ENCODE data around the gene ITPR1.

- TF ChIP-seq POLR2A (IDR thresholded peaks at IDR 0.05; ENCODE audit: low read depth, low read length) (no peak), NFYB (IDR thresholded peaks at IDR 0.05; ENCODE audit: insufficient read depth, low read depth, low read length) (no peak), CTCF (IDR thresholded peaks at IDR 0.05 in 2 of 3, conservative IDR thresholded peaks at IDR 0.05 in 1 of 3; ENCODE audit: control insufficient read depth in 2 of 3, extremely low read depth in 1 of 3, insufficient read depth in 1 of 3, low read depth in 3 of 3, low read length in 3 of 3) (no peak), EGR1 (IDR thresholded peaks at IDR 0.05; ENCODE audit: borderline replicate concordance in 1 of 2, low read depth in 2 of 2, low read length in 2 of 2) (no peak), POLR2AphosphoS5 (IDR thresholded peaks at IDR 0.05; ENCODE audit: low read length) (no peak), NBN (IDR thresholded peaks at IDR 0.05) (no peak), YY1 (IDR thresholded peaks at IDR 0.05; ENCODE audit: low read depth, low read length) (no peak), EP300 (IDR thresholded peaks at IDR 0.05; ENCODE audit: borderline replicate concordance in 1 of 2, control insufficient read depth in 1 of 2, low read depth in 2 of 2, low read length in 2 of 2) (no peak), SUZ12 (IDR thresholded peaks at IDR 0.05; ENCODE audit: unreplicated experiment) (no peak)
These were observed 272.1 kb downstream of the ITPR1 start for GRCh38 chr3:4765212-4765611.

All from GM12878 (cell line).